ENCODE data around the gene RPL38.
"Not testable (repeated sequence)": the region's sequence is repeated elsewhere in the genome, so short reads cannot be mapped to it uniquely, and the experiment has no call there.

Gene RPL38

DNA sequence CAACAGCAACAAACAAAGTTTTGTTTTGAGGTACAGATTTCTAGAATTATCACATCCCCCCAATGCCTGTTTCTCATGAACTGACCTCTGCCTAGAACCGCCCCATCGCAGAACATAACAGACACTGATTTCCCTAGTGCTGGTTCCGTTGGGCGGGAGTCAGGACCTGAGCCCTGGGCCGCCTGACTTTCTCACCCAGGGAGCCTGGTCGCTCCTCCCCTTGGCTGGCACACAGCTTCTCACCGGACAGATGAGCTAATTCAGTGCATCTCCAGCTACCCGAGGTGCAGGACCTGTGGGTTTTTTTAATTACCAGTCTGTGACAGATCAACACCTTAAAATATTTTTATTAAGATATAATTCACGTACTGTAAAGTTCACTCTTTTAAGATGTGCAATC lies 20.1 kb upstream of the RPL38 start:
- DNase-seq: no peak

DNA sequence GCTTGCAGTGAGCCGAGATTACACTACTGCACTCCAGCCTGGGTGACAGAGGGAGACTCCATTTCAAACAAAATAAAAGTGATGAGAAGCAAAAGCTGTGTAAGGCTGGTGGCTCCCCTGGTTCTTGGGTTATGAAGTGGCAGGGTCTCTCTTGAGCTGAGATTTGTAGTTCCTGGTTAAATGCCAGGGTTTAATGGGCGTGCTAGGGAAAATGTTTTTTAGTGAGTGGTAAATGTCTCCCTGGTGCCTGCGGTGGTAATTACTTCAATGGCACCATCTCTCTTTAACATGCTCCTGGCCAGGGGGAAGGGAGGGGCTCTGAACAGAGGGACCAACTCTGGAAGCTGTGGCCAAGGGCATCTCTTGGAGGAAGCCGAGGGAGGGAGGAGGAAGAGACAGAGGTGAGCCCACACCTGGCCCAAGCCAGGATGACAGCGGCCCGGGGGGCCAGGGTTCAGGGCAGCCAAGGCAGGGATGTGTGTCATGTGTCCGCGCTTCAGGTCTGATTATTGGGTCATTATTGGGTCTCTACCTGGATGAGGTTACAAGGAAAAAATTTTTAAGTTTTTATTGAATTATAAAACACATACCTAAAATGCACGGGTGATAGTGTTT lies 17.8 kb upstream of the RPL38 start:
- no peak for DNase-seq

DNA sequence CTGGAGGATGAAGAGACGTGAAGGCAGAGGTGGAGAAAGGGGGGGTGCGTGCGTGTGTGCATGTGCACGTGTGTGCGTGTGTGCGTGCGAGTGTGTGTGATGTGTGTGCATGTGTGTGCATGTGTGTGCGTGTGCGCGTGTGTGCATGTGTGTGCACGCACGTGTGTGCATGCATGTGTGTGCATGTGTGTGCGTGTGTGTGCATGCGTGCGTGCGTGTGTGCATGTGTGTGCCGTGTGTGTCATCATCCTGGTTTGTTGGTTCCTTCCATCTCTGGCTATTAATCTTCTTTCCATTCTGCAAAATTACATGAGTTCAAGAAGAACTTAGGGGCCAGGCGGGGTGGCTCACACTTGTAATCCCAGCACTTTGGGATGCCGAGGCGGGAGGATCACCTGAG lies 17.0 kb upstream of the RPL38 start:
- no peak for DNase-seq

DNA sequence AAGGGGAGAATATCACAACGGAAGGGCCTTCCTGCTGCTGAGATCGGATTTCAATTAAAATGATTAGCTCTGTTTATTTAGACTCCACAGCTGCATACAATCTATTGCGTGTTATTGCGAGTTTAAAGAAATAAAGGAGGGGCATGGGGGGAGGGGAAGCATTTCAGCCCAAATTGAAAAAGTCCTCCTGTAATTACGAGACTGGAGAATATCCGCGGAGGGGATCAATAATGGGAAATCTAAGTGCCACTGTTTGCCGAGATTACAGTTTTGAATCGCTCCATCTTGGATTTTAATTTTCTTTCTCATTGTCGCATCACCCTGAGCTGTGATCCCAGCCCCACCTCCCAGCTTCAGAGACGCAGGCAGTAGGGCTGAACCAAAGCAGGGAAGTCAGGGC lies 15.7 kb upstream of the RPL38 start:
- no peak for DNase-seq

DNA sequence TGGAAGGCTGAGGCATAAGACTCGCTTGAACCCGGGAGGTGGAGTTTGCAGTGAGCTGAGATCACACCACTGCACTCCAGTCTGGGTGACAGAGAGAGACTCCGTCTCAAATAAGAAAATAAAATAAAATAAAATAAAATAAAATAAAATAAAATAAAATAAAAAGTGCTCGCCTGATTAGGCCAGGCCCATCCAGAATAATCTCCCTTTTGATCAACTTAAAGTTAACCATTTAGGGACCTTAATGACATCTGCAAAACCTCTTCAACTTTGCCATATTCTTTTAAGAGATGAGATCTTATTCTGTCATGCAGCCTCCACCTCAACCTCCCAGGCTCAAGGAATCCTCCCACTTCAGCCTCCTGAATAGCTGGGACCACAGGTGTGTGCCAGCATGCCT lies 14.8 kb upstream of the RPL38 start:
- DNase-seq: not testable (repeated sequence)

DNA sequence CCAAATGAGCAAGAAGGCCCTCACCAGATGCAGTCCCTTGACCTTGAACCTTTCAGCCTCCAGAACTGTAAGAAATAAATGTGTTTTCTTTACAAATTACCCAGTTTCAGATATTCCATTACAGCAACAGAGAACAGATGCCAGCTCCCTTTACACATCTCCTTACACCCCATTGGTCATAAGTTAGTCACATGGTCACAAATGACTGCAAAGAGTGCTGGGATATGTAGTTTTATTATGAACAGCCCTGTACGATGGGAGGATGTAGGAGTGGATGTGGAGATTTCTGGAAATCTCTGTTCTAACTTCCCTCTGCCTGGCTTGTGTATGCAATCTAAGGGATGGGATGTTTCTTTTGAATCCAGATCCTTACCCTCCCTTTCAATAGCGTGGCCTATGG lies 13.3 kb upstream of the RPL38 start:
- DNase-seq: peak in 4 of 56 donors; percentile 3 to 39 (median 24)

DNA sequence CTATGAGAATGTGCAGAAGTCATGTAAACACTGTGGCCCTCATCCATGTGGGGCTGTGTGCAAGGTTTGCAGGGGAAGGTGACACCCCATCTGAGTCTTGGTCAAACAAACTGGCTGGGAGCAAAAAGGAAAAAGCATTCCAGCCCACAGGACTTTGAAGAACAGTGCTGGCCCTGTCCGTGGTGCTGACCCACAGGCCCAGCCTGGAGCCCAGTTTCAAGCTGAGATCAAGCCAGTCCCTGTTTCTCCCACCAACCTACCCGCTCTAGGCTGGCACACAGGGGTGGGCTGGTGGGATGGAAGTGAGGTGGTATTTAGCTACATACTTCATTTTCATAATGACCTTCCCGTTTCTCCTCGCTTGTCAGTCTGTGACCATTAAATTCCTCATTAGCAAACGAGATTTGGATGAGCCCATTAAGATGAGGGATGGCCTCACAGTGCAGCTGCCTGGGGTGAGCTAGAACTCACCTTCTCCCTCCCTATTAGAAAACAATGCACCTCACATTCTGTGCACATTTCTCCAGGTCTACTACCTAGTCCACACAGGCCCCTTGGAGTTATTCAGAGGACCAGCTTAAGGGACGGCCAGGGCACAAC lies 12.6 kb upstream of the RPL38 start:
- DNase-seq: no peak

DNA sequence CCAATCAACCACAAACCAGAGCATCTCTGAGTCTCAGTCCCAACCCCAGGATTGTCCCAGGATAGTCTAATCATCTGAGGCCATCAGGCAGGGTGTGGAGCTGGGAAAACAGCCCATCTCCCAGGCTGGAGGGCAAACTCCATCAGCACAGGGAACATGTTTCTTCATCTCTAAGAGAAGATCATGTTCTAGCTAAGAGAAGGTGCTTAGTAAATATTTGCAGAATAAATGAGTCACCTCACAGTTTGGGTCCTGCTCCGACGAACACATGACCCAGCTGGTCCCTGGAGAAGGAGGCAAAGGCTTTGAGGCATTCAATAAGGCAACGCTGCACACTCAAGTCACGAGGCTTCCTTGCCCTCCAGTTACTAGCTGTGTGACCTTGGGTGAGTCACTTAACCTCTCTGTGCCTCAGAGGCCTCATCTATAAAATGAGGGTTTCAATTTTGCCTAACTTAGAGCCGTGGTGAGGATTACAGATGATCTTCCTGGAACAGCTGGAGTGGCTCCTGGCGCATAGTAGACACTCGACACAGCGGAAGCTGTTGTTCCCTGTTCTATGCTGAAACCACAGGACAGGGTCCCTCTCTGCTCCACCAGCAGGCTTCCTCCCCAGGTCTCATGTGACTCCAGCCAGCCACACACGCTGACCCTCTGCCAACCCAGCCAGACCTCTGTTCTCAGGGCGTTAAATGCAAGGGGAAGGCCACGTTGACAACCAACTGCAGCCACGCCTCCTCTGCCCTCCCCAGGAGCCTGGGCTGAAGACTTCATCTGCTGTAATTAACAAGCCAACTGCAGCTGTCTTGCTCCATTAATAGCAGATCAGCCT lies 10.3 kb upstream of the RPL38 start:
- DNase-seq: peak in 20 of 56 donors; percentile 10 to 67 (median 28)

DNA sequence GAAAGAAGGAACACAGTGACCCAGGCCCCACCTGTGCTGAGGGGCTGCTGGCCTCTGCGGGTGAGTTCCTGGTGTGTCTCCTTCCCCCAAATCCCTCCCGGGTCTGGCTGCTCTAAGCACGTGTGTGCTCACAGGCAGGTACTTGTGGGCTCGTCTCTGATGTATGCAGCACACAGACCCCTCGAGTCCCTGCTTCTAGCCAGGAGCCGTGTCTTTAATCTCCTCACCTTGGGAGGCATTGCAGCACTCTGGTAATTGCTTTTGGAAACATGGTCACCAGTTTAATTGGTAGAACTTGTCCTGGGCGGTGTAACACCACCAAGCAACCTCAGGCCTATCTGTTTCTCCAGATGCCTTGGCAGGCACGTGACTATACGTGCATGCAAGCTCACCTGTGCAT lies 8.8 kb upstream of the RPL38 start:
- DNase-seq: no peak

DNA sequence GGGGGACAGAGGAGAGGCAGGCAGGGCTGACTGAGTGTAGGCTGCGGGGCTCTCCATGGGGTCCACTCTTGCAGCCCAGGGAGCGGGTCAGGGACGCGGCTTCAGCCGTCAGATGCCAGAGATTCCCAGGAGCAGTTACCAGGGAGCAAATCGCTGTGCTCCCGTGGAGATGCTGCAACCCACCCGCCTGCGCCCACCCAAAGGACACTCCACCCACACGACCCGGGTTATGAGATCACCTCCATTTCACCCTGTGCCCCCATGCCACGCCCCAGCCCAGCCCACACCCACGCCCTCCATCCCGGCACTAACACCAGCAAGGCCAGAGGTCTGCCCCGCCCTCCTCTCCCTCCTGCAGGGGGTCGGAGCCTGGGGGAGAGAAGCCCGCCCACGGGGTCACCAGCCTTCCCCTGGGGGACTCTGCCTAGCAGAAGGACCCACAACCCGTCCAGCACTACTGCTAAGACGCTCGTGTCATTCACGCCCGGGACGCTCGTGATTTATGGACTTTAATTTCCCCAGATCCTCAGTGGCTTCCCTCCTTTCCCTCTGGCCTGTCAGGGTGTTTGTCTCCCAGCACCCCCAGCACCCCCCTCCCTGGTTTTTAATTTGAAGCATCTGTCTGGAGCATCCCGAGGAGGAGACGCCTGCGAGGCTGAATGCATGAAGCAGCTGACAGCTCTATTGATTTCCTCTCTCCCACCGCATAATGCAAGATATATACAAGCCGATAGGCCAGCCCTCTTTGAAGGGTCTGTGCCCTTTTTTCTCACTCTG lies 6.7 kb upstream of the RPL38 start:
- DNase-seq: no peak

DNA sequence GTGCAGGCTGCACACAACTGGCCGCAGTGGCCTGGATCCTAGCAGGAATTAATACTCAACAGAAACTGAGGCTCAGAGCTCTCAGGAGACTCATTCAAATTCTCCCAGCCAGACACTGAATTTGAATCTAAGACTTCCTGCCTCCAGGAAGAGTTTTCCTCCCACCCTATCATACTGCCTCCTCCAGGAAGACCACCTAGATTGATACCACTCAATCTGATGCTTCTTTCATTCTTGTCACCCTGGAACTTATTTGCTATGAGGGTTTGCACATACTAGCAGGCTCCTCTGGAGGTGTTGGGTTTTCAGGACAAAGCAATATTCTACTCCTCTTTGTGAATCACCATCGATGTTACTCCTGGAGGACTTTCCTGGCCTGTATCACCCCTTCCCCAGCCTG lies 5.7 kb upstream of the RPL38 start:
- DNase-seq: no peak

DNA sequence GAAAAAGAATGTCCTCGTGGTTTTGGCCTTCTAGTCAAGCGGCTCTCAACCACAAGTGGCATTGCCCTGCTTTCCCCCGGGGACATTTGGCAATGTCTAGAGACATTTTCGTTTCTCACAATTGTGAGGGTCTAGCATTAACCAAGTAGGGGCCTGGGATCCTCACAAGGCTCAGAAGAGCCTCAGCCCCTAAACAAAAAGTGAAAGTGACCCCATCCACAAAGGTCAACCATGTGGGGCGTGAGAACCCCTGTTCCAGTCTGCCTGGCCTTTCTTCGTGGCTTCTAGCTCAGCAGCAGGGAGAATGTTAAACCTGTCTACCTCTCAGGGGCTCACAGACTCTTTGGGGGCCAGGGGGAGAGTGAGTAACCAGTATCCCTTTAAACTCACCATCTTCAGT lies 4.8 kb upstream of the RPL38 start:
- DNase-seq: no peak

DNA sequence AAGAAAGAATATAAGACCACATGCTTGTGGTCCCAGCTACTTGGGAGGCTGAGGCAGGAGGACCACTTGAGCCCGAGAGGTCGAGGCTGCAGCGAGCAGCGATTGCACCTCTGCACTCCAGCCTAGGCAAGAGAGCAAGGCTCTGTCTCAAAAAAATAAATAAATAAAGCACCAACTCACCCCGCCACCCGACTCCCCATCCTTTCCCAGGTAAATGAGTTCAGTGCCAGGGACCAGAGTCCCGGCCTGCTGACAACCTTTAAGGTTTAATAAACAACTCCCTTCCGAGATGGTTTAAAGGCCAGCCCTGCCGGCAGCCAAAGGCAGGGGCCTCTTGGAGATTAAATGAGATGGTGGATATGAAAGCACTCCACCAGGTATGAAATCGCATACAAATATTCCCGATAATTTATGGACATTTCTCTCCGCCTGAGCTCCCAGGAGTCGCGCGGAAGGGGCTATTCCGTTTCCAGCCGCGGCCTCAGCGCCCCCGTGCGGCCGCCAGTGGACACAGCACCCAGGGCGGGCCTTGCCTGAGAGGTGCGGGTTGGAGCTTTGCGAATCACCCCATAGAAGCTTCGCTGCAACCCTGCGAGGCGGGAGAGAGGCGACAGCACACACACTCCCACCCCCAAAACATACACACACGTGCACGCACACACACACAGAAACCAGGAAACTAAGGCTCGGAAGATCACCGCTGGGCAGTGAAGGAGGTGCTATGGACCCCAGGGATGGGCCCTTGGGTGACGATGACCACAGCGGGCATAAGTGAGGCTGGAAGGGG lies 4.0 kb upstream of the RPL38 start:
- DNase-seq: peak in 39 of 56 donors; percentile 9 to 76 (median 41)

DNA sequence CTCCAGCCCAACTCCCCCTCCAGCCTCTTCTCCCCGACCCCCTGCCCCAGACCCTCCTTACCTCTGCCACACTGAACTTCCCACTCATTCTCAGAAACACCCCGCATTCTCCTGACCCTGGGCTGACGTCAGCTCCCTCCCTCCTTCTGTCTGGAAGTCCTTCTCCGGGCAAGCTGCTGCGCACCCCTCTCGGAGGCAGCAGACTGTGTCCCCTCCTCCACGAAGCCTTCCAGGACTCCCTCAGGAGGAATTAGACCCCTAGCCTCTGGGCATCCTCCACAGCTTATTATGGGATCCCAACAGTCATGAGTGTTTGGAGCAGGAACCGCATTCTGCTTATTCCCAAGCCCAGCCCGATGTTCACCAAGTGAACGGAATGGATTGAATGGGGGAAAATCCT lies 3.4 kb upstream of the RPL38 start:
- no peak for DNase-seq

DNA sequence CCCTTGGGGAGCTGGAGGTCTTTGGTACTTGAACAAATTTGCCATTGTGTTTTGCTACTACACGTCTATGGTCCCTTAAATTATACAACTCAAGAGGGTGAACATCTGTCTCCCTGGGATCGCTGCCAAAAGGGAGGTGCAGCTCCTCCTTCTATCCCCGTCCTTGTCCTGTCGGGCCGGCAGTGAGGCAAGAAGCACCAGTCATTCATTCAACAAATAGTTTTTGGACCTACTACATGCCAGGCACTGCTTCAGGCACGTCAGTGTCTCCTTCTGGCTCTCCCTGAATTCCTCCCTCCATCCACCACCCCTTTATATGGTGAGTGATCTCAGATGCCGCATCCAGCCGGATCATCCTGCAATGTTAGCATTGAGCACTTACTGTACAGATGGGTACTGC lies 2.2 kb upstream of the RPL38 start:
- DNase-seq: peak in 4 of 56 donors; percentile 17 to 43 (median 24)

DNA sequence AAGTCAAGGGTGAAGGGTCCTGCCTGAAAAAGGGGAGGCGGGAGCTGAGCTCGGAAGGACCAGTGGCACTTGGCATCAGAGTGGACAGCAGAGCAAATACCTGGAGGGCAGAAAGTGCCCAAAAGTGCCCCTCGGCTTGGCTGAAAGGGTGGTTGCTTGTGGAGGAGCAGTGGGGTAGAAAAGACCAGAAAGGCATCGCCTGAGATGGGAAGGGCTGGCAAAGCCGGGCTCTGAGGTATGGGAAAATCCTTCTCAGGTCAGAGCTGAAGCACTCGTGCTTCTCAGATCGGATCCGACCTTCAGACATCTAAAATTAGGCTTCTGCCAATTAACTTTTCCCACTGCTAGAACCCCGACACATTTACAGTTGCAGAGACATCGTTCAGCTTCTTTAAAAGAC lies 1.5 kb upstream of the RPL38 start:
- DNase-seq: no peak

DNA sequence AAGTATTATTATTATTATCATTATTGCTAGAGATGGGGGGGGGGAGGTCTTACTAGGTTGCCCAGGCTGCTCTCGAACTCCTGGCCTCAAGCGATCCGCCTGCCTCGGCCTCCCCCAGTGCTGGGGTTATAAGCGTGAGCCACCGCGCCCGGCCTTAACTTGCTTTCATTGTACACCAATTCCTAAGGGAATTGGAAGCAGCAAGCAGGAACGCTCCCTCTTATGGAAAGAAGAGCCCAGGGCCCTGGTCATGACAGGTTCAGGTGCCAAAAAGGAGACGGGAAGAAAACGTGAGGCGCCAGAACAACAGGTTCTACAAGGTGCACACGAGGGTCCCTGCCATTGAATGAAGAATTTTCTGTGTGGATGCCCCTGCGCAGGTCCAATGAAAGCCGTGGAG lies 540 bp upstream of the RPL38 start:
- DNase-seq: peak in 3 of 56 donors; percentile 34 to 61 (median 42)

DNA sequence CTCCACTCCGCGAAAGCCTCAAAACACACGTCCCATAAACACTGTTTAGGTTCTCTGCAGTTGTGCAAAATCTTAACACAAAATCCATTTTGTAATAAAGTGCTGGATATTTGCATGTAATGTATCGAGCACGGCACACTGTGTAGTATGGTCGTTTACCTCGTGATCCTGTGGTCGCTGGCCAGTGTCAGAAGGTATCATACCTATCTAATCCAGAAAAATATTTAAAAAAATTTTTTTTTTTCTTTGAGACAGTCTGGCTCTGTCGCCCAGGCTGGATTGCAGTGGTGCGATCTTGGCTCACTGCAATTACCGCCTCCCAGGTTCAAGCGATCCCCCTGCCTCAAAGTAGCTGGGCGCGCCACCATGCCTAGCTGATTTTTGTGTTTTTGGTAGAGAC lies 996 bp downstream of the RPL38 start:
- DNase-seq: no peak

DNA sequence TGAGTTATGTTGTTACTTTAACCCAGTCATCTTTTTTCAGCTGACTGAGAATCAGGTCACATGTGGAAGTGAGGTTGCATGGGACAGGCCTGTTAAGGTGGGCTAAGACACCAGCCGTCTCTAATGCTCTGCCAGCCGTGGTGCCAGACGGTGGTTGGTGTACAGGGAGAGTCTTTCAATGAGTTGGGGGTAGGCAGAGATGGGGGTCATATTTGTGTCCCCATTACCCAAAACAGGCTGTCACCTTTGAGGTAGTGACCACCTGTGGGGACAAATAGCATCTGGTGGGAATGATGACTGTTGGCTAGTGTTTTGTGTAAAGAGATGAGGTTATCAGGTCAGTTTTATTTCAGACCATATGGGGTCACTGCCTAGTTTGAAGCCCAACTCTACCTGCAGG lies 1.8 kb downstream of the RPL38 start:
- DNase-seq: no peak

DNA sequence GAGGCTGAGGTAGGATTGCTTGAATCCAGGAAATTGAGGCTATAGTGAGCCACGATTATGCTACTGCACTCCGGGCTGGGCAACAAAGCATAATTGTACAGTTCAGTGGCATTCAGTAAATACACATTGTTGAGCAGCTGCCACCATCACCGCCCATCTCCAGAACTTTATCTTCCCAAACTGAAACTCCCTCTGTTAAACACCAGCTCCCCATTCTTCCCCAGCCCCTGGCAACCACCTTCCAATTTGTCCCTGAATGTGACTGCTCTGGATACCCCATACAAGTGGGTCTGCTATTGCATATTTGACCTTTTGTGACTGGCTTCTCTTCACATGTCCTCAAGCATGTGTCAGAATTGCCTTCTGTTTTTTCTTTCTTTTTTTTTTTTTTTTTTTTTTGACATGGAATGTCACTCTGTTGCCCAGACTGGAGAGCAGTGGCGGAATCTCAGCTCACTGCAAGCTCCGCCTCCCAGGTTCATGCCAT lies 2.9 kb downstream of the RPL38 start:
- DNase-seq: peak in 3 of 56 donors; percentile 21 to 33 (median 29)

Measured in amygdala (tissue), 56 donors.